ENCODE data around the gene ZNF827.

ZNF827 gene

DNA sequence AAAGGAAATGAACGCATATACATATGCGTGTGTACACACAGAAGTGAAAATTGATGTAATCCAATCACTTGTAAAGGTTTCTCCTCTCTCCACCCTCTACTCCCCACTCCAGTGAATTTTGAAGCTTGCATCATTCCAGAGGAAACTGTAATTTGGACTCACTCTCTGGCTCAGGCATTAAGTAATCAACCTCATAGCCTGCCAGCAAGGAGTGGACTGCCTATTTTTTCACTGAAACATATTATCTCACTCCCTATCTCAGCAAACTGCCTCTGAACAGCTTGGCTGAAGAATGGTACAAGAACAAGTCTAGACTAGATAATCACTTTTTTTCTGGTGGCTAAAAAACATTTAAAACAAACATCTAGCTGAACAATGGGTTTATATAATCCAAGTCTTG lies 134.5 kb downstream of the ZNF827 start:
- no peak for DNase-seq (ENCODE audit: low read depth in 2 of 2)

DNA sequence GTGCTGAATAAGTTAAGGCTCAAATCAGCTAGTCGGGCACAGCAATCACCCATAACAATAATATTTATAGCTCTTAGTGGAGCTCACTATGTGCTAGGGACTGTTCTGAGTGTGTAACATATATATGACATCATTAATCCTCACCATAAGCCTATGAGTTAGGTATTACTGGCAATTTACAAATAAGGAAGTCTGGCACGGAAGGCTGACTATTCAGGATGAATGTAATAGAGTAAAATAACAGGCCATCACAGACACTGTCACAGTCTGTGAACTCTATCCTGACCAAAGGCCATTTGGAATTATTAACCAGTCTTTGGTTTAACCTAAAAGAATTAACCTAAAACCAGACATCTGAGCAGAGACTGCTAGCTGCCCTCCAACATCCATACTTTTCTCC lies 139.4 kb downstream of the ZNF827 start:
- DNase-seq (ENCODE audit: low read depth in 2 of 2), result no peak

DNA sequence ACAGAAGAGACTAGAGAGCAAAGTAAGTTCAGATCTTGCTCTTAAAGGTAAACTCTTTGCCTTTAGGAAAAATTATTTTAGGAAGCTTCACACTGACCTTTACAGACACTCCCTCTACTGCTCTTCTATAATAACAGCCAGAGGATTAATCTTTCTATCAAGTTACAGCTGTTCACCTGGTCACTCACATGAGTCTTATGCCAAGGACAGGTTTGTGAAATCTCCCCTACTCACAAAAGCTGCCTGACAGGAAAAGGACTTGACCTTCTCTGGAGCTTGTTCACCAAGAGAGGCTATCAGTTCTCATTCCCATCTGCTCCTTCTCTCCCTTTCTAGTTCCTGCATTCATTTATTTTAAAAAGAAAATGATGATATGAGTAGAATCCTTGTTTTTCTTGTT lies 141.3 kb downstream of the ZNF827 start:
- no peak for DNase-seq (ENCODE audit: low read depth in 2 of 2)

DNA sequence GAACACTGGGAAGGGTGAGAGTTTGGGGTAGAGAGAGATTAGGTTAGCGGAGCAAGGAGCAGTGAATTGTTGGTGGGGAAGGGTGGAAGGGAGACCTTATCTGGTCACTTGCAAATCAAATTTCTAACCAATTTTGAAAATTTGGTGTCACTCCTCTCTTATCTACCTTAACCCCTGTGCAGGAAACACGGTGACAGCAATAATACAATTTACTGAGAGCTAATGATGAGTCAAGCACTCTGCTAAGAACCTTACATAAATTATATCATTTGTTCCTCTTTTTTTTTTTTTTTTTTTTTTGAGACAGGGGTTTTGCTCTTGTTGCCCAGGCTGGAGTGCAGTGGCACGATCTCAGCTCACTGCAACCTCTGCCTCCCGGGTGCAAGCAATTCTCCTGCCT lies 142.3 kb downstream of the ZNF827 start:
- DNase-seq (ENCODE audit: low read depth in 2 of 2), result no peak

DNA sequence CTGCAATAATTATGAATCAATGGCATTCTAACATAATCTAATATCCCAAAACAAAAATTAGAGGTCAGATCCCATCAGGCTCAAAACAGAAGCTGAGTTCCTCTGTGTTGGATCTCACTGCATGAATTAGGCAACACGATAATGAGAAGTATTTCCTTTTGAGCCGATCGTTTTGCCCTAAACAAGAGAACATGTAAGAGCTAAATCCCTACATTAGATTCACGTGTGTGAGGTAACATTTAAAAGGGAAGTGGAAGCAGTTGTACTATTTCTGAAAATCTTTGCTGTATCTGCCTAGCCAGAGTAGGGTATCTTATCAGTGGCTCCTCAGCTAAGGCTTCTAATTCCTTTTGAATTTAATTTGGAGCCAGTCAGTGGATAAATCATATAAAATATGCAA lies 143.1 kb downstream of the ZNF827 start:
- no peak for DNase-seq (ENCODE audit: low read depth in 2 of 2)

DNA sequence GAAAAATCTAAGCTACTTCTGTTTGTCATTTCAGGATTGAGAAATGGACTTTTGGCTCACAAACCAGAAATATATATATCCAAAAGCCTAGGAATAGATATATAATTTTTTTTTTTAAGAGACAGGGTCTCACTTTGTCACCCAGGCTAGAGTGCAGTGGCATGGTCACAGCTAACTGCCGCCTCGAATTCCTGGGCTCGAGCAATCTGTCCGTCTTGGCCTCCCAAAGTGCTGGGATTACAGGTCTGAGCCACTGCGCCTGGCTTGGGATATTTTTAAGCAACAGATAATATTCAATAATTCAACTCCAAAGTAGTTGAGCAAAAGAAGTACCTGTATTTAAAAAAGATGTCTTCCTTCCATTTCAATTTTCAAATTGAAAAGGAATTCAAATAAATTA lies 146.2 kb downstream of the ZNF827 start:
- DNase-seq (ENCODE audit: low read depth in 2 of 2), result no peak

DNA sequence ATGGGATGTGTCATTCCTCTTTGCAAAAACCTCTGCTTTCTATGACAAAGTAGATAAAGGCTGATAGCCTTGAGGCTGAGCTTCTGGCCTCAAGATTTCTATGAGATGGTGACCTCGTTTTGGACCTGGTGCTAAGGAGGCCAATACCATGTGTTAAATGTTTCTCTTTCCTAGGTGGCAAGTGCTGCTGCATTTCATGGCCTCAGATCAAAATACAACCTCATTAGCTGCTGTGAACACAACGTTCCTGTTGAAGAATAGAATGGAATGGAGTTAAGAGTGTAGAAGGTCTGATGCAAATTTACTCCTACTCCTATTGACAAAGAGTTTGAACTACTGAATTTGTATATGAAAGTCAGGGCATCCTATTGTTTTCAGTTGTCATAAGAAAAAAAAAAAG lies 146.6 kb downstream of the ZNF827 start:
- no peak for DNase-seq (ENCODE audit: low read depth in 2 of 2)

DNA sequence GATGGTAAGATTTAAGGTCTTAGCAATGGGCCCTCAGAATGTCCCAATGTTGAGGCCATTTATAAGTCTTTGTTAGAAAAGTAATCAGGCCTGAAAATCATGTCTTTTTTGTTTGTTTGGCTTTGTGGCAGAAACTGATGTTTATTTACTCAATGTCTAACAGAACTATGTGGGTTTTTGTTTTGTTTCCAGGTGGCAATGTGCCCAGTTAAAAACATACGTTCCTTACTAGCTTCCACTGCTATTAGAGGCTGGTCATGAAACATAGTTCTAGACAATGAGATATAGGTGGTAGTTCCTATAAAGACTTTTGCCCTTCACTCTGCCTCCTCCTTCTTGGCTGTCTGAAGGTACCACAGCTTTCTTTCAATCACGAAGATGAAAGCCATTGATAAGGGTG lies 149.9 kb downstream of the ZNF827 start:
- DNase-seq (ENCODE audit: low read depth in 2 of 2), result no peak

DNA sequence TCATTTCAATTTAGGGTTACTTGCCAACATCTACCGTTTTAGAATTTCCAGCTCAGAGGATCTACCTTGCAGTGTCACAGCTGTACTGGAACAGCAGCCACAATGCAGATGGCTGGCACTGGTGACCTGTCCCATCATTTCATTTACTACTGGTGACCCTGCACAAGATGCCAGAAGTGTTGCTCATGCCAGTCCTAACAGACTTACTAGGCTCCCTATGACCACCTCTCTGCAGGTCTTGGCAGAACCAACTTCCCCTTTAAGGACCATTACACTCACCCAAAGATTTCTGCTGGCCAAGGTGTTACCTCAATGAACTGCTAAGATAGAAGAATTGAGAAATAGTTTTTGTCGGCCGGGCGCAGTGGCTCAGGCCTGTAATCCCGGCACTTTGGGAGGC lies 151.8 kb downstream of the ZNF827 start:
- no peak for DNase-seq (ENCODE audit: low read depth in 2 of 2)

DNA sequence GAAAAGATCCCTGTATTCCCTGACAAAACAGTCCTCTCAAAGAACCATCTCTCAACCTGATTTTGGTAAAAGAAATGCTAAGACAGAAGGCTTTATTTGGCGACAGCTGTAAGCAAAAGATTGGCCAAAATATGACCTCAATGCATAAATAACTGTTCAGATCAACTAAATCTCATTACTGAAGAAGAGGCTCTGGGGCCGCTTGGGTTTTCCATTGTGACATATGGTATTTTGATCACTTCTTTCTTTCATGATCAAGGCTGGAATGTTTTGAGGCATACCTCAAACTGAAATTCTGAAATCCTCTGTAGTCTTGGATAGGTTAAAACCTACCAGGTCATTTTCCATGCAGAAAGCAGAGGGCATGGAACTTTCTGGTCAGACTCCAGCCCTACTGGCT lies 152.4 kb downstream of the ZNF827 start:
- DNase-seq (ENCODE audit: low read depth in 2 of 2), result no peak

DNA sequence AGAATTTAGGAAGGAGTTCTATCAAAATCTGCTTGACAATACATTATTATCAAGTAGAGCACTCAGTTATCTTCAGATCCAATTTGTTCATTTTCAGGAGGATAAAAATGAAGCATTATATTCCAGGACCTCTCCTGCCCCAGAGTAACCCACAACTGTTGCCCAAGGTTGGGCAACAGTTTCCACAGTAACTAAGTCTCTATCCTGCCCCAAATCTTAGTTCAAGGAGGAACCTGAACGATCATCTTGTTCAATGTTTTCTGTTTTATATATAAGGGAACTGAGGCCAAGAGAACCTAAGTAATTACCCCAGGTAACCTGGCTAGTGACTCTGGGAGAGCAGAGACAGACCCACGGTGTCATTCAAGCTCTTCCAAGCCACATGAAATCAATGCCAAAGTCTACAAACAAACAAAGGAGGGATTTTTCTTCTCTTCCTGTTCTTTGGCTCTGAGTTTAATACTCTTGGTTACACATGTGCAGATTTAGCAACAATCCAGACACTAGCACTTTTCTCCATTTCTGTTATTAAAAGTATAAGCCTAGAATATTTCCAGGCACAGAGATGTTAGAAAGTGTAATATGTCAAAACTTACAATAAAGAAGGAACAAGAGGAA lies 153.1 kb downstream of the ZNF827 start:
- no peak for DNase-seq (ENCODE audit: low read depth in 2 of 2)

DNA sequence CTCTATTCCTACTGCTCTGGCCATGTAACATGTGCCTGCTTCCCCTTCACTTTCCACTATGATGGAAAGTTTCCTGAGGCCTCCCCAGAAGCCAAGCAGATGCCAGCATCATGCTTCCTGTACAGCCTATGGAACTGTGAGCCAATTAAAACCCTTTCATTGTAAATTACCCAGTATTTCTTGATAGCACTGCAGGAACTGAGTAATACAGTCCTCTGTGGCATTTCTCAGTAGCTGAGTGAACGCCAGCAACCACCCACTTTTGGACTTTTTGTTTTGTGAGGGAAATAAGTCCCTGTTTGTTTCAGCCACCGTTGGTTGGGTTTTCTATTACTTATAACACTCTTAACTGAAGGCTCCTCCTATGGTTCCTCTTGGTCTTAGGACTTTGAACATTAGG lies 154.6 kb downstream of the ZNF827 start:
- no peak for DNase-seq (ENCODE audit: low read depth in 2 of 2)

DNA sequence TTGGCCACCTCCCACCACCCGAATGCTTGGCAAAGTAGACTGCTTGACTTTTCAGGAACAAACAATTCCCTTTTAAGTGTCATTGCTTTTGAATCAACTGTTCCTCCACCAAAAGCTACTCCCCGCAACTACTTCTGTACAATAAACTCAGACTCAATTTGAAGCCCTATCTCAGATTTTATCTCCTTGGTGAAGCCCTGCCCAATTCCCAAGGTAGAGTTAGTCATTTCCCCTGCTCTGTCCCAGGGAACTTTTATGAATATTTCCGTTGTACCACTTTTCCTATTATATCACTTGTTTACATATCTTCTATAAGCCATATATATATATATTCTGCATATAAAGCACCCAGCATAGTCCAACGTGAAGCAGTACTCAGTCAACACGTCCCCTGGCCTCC lies 155.9 kb downstream of the ZNF827 start:
- no peak for DNase-seq (ENCODE audit: low read depth in 2 of 2)

DNA sequence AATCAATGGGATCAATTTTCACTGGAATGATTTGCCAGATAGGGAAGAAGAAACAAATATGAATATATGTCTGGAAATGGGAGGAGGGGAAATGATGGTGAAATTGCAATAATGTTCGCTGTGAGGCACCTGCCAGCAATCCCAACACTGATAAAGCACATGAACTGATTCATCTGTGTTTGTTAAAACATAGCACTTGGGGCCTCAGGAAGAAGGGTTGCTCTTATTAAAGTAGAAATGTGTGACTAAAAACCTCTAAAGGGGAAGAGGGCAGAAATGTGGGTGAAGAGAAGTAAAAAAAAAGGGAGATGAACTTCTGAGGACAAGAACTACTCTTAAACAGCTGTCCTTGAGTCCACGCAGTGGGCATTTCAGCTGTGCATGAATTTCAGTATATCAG lies 157.3 kb downstream of the ZNF827 start:
- DNase-seq (ENCODE audit: low read depth in 2 of 2), result no peak

DNA sequence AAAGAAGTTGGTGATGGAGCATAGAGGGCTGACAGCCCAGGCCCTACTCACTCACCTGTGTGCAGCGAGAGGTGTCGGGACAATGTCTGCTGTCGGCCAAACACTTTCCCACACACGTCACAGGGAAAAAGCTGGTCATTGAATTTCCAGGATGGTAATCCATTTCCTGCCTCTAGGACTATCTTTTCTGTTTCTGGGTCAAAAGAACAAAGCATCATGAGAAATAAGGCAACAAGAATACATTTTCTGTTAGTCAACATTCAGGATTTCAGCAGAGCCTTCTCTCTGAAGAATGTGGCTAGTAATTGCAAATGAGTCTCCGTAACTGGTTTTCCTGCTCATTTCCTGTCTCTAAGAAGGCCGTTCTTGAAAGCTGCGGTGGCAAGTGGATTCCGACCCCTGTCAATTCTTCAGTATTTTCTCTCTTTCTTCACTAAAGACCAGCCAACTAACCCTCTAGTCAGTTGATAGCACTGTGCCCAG lies 159.3 kb downstream of the ZNF827 start:
- no peak for DNase-seq (ENCODE audit: low read depth in 2 of 2)

DNA sequence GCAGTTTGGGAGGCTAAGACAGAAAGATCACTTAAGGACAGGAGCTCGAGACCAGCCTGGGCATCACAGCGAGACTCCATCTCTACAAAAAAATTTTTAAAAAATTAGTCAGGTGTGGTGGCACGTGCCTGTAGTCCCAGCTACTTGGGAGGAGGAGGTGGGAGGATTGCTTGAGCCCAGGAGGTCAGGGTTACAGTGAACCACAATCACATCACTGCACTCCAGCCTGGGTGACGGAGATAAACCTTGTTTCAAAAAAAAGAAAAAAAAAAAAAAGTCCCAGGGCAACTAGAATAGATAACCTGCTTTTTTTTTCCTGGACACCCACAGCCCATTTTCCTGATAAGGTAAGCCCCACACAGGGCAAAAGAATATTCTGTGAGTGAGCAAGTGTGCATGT lies 162.4 kb downstream of the ZNF827 start:
- no peak for DNase-seq (ENCODE audit: low read depth in 2 of 2)

DNA sequence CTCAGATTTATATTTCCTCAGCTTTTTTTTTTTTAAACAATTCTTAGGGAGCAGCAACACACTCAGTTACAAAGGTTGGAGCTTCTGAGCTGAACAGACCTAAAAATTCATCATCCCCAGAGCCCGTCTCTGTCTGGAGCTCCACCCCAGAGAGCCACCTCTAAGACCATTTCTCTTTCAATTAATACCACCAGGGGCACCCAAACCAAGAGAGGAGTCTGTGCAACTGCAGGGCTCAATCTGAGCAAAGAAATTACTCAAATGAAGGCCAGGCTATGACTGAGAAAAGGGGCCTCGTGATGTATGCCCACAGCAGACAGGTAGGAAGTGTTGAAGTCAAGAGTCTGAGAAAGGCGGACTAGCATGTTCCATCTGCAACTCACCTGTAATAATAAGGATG lies 163.2 kb downstream of the ZNF827 start:
- no peak for DNase-seq (ENCODE audit: low read depth in 2 of 2)

DNA sequence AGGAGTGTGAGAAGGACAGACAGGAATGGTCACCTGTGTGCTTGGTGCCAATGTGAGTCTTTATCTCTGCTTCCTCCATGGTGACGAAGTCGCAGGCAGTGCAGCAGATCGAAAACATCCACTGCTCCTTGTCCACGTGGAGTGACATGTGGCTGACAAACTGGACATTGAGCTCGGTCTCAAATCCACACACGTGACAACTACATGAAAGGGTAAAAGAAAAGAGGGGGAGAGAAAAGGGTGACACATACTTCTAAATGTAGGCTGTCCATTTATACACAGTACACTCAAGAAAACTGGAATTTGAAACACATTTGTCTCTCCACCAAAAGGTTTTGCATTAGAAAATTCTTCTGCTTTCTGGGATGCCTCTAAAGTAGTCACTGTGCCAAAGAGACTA lies 164.2 kb downstream of the ZNF827 start:
- DNase-seq (ENCODE audit: low read depth in 2 of 2), result no peak

DNA sequence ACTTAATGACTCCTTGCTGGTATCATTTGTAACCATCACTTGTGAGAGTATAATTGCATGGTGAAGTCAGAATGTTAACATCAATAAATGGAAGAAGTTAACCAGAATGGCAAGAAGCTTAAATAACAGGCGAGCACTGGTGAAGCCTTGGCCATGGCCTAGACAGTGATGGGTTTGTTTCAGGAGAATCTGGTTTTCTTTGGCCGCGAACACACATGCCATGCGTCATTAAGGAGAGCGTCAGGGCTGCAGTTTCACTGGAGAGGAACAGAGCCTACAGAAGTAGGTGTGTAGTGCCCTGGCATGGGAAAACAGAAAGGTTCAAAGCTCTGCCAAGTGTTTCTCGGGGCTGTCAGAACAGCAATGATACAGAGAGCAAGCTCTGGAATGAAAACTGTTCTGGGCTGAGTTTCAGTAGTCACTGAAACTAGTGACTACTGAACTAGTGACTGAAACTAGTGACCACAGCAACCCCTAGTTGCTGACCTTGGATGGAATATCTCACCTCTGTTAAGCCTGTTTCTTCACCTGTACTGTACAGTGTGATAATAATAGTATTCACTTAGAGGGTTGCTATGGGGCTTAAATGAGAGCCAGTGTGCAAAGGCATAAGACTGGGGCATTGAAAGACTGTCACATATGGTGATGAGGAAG lies 164.9 kb downstream of the ZNF827 start:
- DNase-seq (ENCODE audit: low read depth in 2 of 2), result no peak

DNA sequence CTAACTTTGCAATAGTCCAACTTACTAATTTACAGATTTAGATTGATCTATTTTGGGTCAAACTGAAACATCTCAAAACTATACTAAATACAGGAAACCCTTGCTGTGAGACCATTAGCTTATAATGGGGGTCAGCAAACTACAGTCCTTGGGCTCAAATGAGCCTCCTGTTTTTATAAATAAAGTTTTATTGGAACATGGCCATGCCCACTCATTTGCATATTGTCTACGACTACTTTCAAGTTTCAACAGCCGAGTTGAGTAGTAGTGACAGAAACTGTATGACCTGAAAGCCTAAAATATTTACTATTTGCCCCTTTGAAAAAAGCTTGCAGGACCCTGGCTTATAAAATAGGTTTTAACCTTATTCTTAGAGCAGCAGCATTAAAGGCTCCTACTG lies 166.3 kb downstream of the ZNF827 start:
- DNase-seq (ENCODE audit: low read depth in 2 of 2), result no peak

DNA sequence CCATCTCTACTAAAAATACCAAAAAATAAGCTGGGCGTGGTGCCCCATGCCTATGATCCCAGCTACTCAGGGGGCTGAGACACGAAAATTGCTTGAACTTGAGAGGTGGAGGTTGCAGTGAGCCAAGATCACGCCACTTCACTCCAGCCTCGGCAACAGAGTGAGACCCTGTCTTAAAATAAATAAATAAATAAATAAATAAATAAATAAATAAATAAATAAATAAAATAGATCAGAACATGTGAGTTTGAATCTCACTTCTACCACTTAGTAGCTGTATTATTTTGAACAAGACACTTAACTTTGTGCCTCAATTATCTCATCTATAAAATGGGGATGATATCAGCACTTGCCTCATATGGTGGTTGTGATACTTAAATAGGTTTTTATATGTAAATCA lies 168.5 kb downstream of the ZNF827 start:
- DNase-seq (ENCODE audit: low read depth in 2 of 2), result no peak

DNA sequence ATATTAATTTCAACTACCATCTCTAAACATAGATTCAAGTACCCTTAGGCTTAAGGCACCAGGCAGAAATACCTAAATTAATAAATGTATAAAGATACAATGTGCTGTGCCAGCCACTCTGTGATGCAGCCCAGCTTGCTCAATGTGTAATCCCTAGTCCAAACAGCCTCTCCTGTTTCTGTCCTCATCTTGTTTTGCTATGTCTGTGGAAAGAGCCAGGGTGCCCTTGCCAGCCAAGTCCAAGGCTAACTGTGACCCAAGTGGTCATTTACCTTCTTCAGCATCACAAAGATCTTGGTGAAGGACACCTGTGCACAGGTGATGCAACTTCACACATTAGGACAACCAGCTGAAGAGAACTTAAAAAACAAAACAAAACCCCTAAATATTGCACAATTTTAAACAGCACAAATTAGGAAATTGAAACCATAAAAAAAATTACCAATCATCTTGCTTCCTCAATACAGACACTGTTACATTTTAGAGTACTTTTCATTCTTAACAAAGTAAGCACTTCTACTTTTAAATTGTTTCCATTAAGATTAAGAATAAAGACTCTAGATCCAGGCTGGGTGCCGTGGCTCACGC lies 169.1 kb downstream of the ZNF827 start:
- no peak for DNase-seq (ENCODE audit: low read depth in 2 of 2)

DNA sequence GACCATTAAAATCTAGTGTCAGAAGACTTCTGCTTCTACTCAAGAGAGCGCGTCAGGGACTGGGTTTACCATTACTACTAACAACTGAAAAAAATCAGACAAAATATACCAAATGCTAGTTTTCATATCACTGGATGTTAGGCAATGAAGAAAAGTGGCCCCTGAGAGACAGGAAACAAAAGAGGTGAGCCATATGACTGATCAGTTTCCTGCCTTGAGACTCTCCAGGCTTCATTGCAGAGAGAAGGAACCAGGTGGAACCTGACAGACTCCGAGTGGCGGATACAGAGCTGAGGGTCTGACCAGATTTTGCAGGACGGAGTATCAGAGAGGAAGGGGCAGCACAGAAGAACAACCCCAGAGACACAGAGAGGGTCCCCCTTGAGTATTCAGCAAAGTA lies 172.3 kb downstream of the ZNF827 start:
- no peak for DNase-seq (ENCODE audit: low read depth in 2 of 2)

DNA sequence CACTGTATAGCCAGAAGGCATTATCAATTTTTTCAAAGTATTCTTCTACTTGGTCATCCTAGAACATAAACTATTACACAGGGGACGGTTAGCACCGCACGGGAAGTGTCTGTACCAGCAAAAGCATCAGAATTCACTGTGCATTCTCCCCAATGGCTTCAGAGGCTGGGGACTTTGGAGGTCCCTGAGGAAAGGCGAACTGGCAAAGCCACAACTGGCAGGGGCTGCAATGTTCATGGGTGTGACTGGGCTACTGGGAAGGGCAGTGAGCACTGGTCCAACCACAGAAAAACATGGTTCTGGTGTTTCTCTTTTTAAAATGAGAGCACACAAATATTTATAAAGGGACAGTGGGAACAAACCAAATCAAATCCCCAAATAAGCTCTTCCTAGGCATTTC lies 175.2 kb downstream of the ZNF827 start:
- DNase-seq (ENCODE audit: low read depth in 2 of 2), result no peak
